H9 (cell line): Measurements from ENCODE around the gene GCN1. TPM values are rescaled to one million over a fixed set of nuclear protein-coding genes. Genes with fewer than 3 reads are reported as not detected.

Experiments used
- DNase-seq: peaks from one replicate; pipeline ENCODE4 v3.0.0-alpha.2; 2017
- H2AFZ ChIP-seq: one replicate; pipeline ENCODE4 v1.6.1; 2013; ENCODE audit warnings: mild to moderate bottlenecking, low read length, control low read depth, moderate library complexity
- H2AK5ac ChIP-seq: 2 replicates; pipeline ENCODE4 v1.6.1; 2013; ENCODE audit warnings: low read length, control low read depth, mixed read lengths; ENCODE audit not compliant: insufficient read length
- H2BK120ac ChIP-seq: one replicate; pipeline ENCODE4 v1.6.1; 2013; ENCODE audit warnings: low read depth, mild to moderate bottlenecking, low read length, control low read depth, inconsistent platforms; ENCODE audit not compliant: poor library complexity, severe bottlenecking
- H2BK12ac ChIP-seq: 2 replicates; pipeline ENCODE4 v1.6.1; 2013; ENCODE audit warnings: low read length, control low read depth, mixed read lengths, low read depth; ENCODE audit not compliant: insufficient read length
- H2BK15ac ChIP-seq: 2 replicates; pipeline ENCODE4 v1.6.1; 2013; ENCODE audit warnings: low read depth, low read length, control low read depth
- H2BK20ac ChIP-seq: one replicate; pipeline ENCODE4 v1.6.1; 2013; ENCODE audit warnings: low read depth, mild to moderate bottlenecking, low read length, control low read depth, inconsistent platforms; ENCODE audit not compliant: poor library complexity, severe bottlenecking
- H2BK5ac ChIP-seq: 2 replicates; pipeline ENCODE4 v1.6.1; 2013; ENCODE audit warnings: low read length, control low read depth, mixed read lengths; ENCODE audit not compliant: insufficient read length
- H3K14ac ChIP-seq: 2 replicates; pipeline ENCODE4 v1.6.1; 2013; ENCODE audit warnings: low read length, control low read depth; ENCODE audit not compliant: insufficient read depth
- H3K18ac ChIP-seq: 2 replicates; pipeline ENCODE4 v1.6.1; 2013; ENCODE audit warnings: low read depth, mild to moderate bottlenecking, mixed read lengths, low read length, control low read depth; ENCODE audit not compliant: insufficient read length
- H3K23ac ChIP-seq: 2 replicates; pipeline ENCODE4 v1.6.1; 2013; ENCODE audit warnings: low read length, control low read depth, mixed read lengths, low read depth; ENCODE audit not compliant: insufficient read length
- H3K23me2 ChIP-seq: 2 replicates; pipeline ENCODE4 v1.6.1; 2013; ENCODE audit warnings: low read depth, mild to moderate bottlenecking, mixed read lengths, low read length, control low read depth; ENCODE audit not compliant: insufficient read length, poor library complexity, severe bottlenecking
- H3K27ac ChIP-seq: 2 replicates; pipeline ENCODE4 v1.5.1; 2013; ENCODE audit warnings: low read length, control low read depth, mixed read lengths, low read depth; ENCODE audit not compliant: insufficient read length
- H3K27me3 ChIP-seq: 2 replicates; pipeline ENCODE4 v1.6.1; 2013; ENCODE audit warnings: low read length, control low read depth, inconsistent platforms; ENCODE audit not compliant: insufficient read depth
- H3K4ac ChIP-seq: 2 replicates; pipeline ENCODE4 v1.6.1; 2013; ENCODE audit warnings: low read depth, mild to moderate bottlenecking, control low read depth, inconsistent platforms, low read length, moderate library complexity
- H3K4me1 ChIP-seq: 2 replicates; pipeline ENCODE4 v1.6.1; 2013; ENCODE audit warnings: low read length, control low read depth, inconsistent platforms; ENCODE audit not compliant: insufficient read depth
- H3K4me2 ChIP-seq: 2 replicates; pipeline ENCODE4 v1.6.1; 2013; ENCODE audit warnings: low read length, control low read depth, mixed read lengths; ENCODE audit not compliant: insufficient read length, insufficient read depth
- H3K56ac ChIP-seq: 2 replicates; pipeline ENCODE4 v1.6.1; 2013; ENCODE audit warnings: low read depth, mild to moderate bottlenecking, mixed read lengths, low read length, control low read depth; ENCODE audit not compliant: insufficient read length
- H3K79me1 ChIP-seq: 2 replicates; pipeline ENCODE4 v1.6.1; 2013; ENCODE audit warnings: low read depth, mild to moderate bottlenecking, moderate library complexity, low read length, control low read depth, inconsistent platforms; ENCODE audit not compliant: insufficient read depth, poor library complexity, severe bottlenecking
- H3K79me2 ChIP-seq: 2 replicates; pipeline ENCODE4 v1.6.1; 2013; ENCODE audit warnings: low read length, control low read depth, inconsistent platforms; ENCODE audit not compliant: insufficient read depth
- H3K9ac ChIP-seq: 2 replicates; pipeline ENCODE4 v1.6.1; 2013; ENCODE audit warnings: low read length, control low read depth, mixed read lengths; ENCODE audit not compliant: insufficient read length; ENCODE audit errors: extremely low read depth
- H3K9me3 ChIP-seq: one replicate; pipeline ENCODE4 v1.6.1; 2013; ENCODE audit warnings: low read depth, low read length, inconsistent platforms; ENCODE audit not compliant: control insufficient read depth
- H3T11ph ChIP-seq: one replicate; pipeline ENCODE4 v1.6.1; 2013; ENCODE audit warnings: mild to moderate bottlenecking, low read length, control low read depth, inconsistent platforms
- H4K20me1 ChIP-seq: one replicate; pipeline ENCODE4 v1.6.1; 2013; ENCODE audit not compliant: control insufficient read depth, insufficient read length, insufficient read depth
- H4K5ac ChIP-seq: 2 replicates; pipeline ENCODE4 v1.6.1; 2013; ENCODE audit warnings: low read depth, mild to moderate bottlenecking, mixed read lengths, low read length, control low read depth; ENCODE audit not compliant: insufficient read length
- H4K8ac ChIP-seq: replicated peaks from 2 replicates; pipeline ENCODE4 v1.6.1; 2013; ENCODE audit warnings: low read length, control low read depth, mixed read lengths, low read depth; ENCODE audit not compliant: insufficient read length
- H4K91ac ChIP-seq: 2 replicates; pipeline ENCODE4 v1.6.1; 2013; ENCODE audit warnings: low read depth, mild to moderate bottlenecking, moderate library complexity, mixed read lengths, low read length, control low read depth; ENCODE audit not compliant: insufficient read length
- H3K27ac Mint-ChIP-seq, 3 experiments: 2 replicates in 2 of 3; 3 replicates in 1 of 3; pipeline ENCODE4 v1.8.0; 2020 to 2021; ENCODE audit warnings: mixed read lengths in 3 of 3, mild to moderate bottlenecking in 1 of 3, moderate library complexity in 1 of 3
- H3K27me3 Mint-ChIP-seq: 2 replicates; pipeline ENCODE4 v1.8.0; 2021; ENCODE audit warnings: low read depth, mild to moderate bottlenecking, moderate library complexity, mixed read lengths
- H3K36me3 Mint-ChIP-seq, 3 experiments: 2 replicates in 2 of 3; 3 replicates in 1 of 3; pipeline ENCODE4 v1.8.0; 2020 to 2021; ENCODE audit warnings: low read depth in 3 of 3, mixed read lengths in 3 of 3; ENCODE audit not compliant: insufficient read depth in 1 of 3
- H3K4me1 Mint-ChIP-seq, 2 experiments: 2 replicates each; pipeline ENCODE4 v1.8.0; 2020; ENCODE audit warnings: mixed read lengths in 2 of 2
- H3K4me3 Mint-ChIP-seq, 2 experiments: 2 replicates in 1 of 2; 3 replicates in 1 of 2; pipeline ENCODE4 v1.8.0; 2020 to 2021; ENCODE audit warnings: mild to moderate bottlenecking in 2 of 2, mixed read lengths in 2 of 2, moderate library complexity in 1 of 2
- H3K9me3 Mint-ChIP-seq, 2 experiments: 2 replicates in 1 of 2; 3 replicates in 1 of 2; pipeline ENCODE4 v1.8.0; 2020; ENCODE audit warnings: mild to moderate bottlenecking in 2 of 2, mixed read lengths in 2 of 2, moderate library complexity in 1 of 2
- WGBS: extraction: QIAGEN DNeasy Blood & Tissue Kit; methylation state at CpG from one replicate; pipeline ENCODE4 v1.1.7; 2013; ENCODE audit warnings: missing lambda C conversion rate, low lambda C conversion rate, mixed read lengths; ENCODE audit not compliant: insufficient read length; ENCODE audit errors: extremely low coverage; 5-methylcytosine and 5-hydroxymethylcytosine counted together
- total RNA-seq: library from RNA; stranded (reverse); gene quantifications from 2 replicates; pipeline ENCODE4 v1.2.1, GENCODE V29; 2021
- TF ChIP-seq, protein P1 (sequence below): fragments of 200-600 bp; sonication (generic); conservative IDR thresholded peaks from 3 replicates; pipeline ENCODE4 v1.8.0; 2021; ENCODE audit warnings: antibody characterized with exemption, mild to moderate bottlenecking

Gene GCN1
- total RNA-seq, 1 experiment from 2014 or later = 137 TPM

DNA sequence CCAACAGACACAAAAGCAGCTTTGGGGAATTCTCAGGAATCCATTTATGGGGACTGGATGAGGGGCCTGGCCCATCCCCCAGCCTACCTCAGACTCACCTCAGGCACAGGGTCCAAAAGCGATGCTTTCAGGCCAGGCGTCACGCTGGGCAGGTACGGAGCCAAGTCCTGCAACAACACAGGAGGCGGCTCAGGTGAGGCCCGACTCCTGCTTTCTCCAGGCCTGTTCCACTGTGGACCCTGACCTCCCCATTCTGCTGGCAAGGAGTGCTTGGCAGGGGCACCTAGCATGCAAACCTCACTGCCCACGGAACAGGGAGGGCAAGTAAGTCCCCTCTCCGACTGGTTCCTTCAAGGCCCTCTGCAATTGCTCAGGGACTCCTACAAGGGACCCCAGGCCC is 49.4 kb downstream of the GCN1 start:
- Histone ChIP-seq H2BK5ac (no peak overlapping the region), H3K27ac (no peak overlapping the region), H3K14ac (no peak overlapping the region), H2BK20ac (no peak overlapping the region), H3T11ph (no peak overlapping the region), H3K27me3 (no peaks in the 10 kb centered on the region), H3K79me1 (no peaks in the 10 kb centered on the region), H3K23me2 (no peaks in the 10 kb centered on the region), H3K4me1 (no peaks in the 10 kb centered on the region), H2AFZ (no peak overlapping the region), H3K18ac (no peak overlapping the region), H4K91ac (no peak overlapping the region), H2BK120ac (no peak overlapping the region), H3K56ac (no peak overlapping the region), H4K5ac (no peak overlapping the region), H3K9ac (no peak overlapping the region), H3K9me3 (no peaks in the 10 kb centered on the region), H3K79me2 (no peaks in the 10 kb centered on the region), H3K4me2 (no peak overlapping the region), H3K4ac (no peak overlapping the region), H2BK12ac (no peak overlapping the region), H2AK5ac (no peak overlapping the region), H2BK15ac (no peak overlapping the region), H3K23ac (no peak overlapping the region), H4K8ac (no peak overlapping the region), H4K20me1 (no peaks in the 10 kb centered on the region)
- H3K4me1 Mint-ChIP-seq = no peaks in the 10 kb centered on the region
- H3K9me3 Mint-ChIP-seq = no peaks in the 10 kb centered on the region
- H3K36me3 Mint-ChIP-seq = peaks cover 65 to 89% (median 88%) of the 10 kb centered on the region in 3 experiments; a peak in 6 of 7 replicates
- H3K27me3 Mint-ChIP-seq = no peaks in the 10 kb centered on the region
- TF ChIP-seq, protein P1, sequence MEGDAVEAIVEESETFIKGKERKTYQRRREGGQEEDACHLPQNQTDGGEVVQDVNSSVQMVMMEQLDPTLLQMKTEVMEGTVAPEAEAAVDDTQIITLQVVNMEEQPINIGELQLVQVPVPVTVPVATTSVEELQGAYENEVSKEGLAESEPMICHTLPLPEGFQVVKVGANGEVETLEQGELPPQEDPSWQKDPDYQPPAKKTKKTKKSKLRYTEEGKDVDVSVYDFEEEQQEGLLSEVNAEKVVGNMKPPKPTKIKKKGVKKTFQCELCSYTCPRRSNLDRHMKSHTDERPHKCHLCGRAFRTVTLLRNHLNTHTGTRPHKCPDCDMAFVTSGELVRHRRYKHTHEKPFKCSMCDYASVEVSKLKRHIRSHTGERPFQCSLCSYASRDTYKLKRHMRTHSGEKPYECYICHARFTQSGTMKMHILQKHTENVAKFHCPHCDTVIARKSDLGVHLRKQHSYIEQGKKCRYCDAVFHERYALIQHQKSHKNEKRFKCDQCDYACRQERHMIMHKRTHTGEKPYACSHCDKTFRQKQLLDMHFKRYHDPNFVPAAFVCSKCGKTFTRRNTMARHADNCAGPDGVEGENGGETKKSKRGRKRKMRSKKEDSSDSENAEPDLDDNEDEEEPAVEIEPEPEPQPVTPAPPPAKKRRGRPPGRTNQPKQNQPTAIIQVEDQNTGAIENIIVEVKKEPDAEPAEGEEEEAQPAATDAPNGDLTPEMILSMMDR = no peak
- H3K27ac Mint-ChIP-seq = no peak overlapping the region
- no peak overlapping the region for H3K4me3 Mint-ChIP-seq
- no peak for DNase-seq
- no CpG with 5 or more reads among the region's 8 CpGs for WGBS
